HG03280 (cell line): ENCODE data around the gene RDH16.

Source experiments
- ATAC-seq: cut with Tn5 transposase; IDR thresholded peaks from one replicate; pipeline ENCODE4 v1.9.1; 2021; ENCODE audit warnings: mild to moderate bottlenecking, moderate library complexity; ENCODE audit not compliant: unreplicated experiment

RDH16 gene, protein sequence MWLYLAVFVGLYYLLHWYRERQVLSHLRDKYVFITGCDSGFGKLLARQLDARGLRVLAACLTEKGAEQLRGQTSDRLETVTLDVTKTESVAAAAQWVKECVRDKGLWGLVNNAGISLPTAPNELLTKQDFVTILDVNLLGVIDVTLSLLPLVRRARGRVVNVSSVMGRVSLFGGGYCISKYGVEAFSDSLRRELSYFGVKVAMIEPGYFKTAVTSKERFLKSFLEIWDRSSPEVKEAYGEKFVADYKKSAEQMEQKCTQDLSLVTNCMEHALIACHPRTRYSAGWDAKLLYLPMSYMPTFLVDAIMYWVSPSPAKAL

GRCh38 chr12:56957229-56958052 is at the start of gene RDH16:
RDH16 (minus strand) TSS chr12:56957608; CDS start chr12:56957462, 146 bp downstream.
- ATAC-seq: no peak

GRCh38 chr12:57006809-57007475 is 49.5 kb upstream of the RDH16 start:
- no peak for ATAC-seq

- peak; percentile 76 for ATAC-seq
Measured at GRCh38 chr12:57005980-57006808, 48.8 kb upstream of the RDH16 start, which contains the start of gene ZBTB39. ZBTB39 (minus strand) TSS chr12:57006546; CDS start chr12:57004917, 1,629 bp downstream.

- no peak for ATAC-seq
Measured at GRCh38 chr12:57004651-57005050, 47.2 kb upstream of the RDH16 start.

DNA sequence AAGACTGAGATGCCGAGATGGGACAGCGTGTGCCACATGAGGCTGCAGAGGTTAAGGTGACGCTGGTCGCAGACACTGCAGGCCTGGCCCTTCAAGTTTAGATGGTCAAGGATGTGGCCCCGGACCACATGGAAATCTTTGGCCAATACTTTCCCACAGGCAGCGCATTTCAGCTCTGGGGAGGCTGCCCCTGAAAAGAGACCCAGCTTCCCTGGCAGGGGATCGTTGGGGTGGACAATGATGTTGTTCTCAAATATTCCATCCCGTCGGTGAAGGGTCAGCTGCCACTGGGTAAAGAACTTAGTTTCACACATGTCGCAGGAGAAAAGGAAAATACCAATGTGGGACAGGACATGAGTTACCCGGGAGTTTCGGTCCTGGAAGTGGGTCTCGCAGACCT is 46.0 kb upstream of the RDH16 start:
- no peak for ATAC-seq

- ATAC-seq: no peak
Measured at GRCh38 chr12:57001448-57001906, 44.1 kb upstream of the RDH16 start.

- no peak for ATAC-seq
Measured at GRCh38 chr12:57000393-57000792, 43.0 kb upstream of the RDH16 start.

- no peak for ATAC-seq
Measured at GRCh38 chr12:56999456-56999855, 42.0 kb upstream of the RDH16 start.

GRCh38 chr12:56998981-56999380 is 41.6 kb upstream of the RDH16 start:
- ATAC-seq: peak; percentile 63

DNA sequence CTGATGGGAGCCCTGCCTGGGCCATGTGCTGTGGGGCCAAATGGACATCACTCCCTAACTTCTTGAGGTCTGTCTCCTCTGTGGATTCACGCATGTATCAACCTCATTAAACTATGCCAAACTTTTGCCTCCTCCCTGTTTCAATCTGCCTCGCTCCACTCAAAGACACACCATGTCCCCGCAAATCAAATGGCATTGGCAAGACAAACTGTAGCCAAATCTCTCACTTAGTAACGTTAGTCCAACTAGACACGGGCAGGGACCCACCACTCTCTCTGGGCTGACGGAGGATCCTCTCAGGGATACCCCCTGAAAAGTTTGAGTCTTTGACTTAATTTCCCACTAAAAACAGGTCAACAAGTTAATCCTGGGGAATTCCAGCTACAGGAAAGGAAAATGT is 40.9 kb upstream of the RDH16 start:
- ATAC-seq: no peak

DNA sequence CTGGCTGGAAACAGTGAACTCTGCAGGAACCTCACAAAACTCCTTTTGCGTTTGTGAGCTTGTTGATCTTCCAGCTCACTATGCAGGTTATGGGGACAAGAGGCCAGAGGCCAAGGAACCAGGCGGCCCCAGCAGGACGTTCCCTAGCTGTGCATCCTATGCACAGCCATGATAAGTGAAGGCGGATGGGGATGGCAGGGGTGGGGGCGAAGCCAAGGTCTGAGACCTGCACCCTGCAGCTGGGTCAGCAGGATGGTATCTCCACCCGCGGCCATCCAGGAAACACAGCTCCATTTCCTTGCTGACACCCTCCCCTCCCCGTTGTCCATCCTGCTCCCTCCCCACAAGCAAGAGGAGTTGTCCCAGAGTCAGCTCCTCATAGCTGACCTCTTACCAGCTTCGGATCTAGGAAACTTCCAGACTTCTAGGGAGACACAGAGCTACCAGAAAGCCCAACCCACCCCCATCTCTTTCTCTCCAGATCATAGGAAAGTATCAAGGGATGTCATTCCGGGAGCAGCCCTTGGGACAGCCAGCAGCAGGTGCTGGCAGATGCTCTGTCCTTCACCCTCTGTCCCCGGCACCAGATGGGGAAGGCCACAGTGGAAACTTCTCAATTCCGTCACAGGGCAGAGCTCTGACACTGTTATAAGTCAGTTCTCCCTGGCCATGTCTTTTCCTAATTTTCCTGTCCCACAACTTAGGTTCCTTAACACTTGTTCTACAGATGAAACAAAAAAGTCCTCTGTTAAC is 39.6 kb upstream of the RDH16 start:
- no peak for ATAC-seq

DNA sequence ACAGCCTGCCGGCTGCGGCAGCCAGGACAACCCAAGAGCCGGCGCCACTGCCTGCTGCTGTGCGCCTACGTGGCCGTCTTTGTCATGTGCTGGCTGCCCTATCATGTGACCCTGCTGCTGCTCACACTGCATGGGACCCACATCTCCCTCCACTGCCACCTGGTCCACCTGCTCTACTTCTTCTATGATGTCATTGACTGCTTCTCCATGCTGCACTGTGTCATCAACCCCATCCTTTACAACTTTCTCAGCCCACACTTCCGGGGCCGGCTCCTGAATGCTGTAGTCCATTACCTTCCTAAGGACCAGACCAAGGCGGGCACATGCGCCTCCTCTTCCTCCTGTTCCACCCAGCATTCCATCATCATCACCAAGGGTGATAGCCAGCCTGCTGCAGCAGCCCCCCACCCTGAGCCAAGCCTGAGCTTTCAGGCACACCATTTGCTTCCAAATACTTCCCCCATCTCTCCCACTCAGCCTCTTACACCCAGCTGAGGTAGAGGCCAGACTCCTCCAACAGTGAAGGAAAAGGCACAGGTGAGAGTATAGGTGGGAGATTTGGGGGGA is 38.6 kb upstream of the RDH16 start:
- ATAC-seq: no peak

GRCh38 chr12:56995201-56995929 is 38.0 kb upstream of the RDH16 start:
- no peak for ATAC-seq

GRCh38 chr12:56994231-56994746 is 36.9 kb upstream of the RDH16 start:
- ATAC-seq: no peak

GRCh38 chr12:56993346-56993745 is 35.9 kb upstream of the RDH16 start:
- ATAC-seq: no peak

DNA sequence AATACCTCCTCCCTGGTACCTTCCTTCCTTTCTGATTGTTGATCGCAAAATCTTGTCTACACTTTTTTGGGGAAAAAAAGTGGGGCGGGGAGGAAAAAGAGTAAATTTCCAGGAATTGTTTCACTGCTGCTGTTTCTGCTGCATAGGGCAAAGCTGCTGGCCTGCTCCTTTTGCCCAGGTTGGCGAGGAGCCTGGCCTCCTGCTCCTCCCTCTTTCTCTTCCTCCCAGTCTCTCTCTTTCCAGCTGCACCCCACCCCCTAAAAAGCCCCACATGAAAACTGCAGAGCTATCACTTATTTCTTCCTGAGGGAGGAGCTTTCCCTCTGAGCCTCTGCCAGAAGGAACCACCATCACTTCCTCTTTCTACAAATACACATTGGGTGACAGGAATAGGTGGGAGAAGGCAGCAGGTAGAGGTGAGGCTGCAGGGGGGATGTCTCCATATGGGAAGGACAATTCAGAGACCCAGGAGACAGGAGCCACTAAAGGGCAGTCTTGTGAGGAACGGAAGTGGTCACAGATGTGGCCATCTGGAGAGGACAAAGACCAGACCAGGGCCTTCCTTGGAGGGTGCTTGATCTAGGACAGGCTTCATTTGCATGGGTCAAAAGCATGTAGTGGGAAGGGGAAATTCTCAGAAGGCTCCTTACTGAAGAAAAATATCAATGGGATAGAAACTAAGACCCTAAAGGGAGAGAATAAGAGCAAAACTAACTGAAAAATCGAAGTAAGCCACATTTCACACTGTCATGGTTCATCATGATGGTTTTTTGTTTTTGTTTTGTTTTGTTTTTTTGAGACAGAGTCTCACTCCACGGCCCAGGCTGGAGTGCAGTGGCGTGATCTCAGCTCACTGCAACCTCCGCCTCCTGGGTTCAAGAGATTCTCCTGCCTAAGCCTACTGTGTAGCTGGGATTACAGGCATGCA is 34.2 kb upstream of the RDH16 start:
- no peak for ATAC-seq

DNA sequence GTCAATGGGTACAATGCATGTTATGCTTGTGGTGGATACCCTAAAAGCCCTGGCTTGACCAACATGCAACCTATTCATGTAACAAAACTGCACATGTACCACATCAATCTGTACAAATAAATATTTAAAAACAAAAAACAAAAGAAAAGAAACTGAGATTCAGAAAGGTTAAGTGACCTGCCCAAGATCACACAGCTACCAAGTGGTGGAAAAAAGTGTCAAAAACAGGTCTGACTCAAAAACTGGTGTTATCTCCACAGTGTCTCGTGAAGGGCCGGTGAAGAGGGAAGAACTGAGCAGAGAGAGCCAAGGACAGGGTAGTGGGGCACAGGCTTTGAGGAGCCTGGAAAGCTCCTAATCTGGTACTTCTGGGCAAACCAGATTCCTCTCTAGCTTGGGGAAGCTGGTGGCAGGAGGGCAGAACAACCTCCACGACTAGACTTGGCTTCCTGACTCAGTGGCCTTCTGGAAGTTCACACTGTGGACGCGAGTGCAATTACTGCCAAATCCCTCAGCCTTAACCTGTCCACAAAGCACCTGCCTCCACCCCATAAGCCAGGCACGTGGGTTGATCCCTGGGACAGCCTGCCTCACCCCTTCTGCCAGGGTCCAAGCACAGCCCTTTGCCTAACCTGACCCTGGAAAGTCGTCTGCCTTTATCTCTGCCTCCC is 33.4 kb upstream of the RDH16 start:
- no peak for ATAC-seq
